ENCODE data around the gene CEP83.

Gene CEP83

GRCh38 chr12:94265966-94266745 is 193.5 kb downstream of the CEP83 start:
- no peak for DNase-seq

GRCh38 chr12:94265539-94265938 is 194.1 kb downstream of the CEP83 start:
- DNase-seq, result no peak

- no peak for DNase-seq
These were observed 194.8 kb downstream of the CEP83 start for GRCh38 chr12:94264736-94265485.

DNA sequence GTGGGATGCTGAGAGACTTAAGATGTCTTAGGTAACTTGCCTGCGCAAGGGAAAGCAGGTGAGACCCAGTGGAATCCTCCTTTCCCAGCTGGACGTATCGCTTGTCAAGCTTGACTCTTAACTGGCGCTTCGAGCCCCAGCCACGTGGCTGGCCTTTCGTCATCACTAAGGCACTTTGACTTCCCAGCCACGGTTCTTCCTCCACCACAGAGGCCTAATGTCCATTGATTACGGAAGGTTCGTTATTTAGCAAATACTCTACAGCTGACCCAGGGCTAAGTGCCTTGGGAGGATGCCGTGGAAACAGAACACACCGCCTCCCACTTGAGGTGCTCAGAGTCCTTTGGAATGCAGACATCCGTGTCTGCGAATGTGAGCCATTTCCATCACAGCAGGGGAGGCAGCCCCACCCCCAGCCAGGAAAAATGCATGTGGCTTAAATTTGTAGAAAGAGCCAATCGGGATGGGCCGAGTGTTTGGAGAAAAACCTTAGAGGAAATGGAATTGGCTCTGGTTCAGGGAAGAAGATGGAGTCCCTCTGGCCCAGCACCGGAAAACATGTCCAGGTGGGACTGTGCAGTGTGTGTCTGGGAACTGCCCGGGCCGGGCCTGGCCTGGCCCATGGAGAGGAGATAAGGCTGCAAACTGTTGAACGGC is 195.6 kb downstream of the CEP83 start:
- no peak for DNase-seq

DNA sequence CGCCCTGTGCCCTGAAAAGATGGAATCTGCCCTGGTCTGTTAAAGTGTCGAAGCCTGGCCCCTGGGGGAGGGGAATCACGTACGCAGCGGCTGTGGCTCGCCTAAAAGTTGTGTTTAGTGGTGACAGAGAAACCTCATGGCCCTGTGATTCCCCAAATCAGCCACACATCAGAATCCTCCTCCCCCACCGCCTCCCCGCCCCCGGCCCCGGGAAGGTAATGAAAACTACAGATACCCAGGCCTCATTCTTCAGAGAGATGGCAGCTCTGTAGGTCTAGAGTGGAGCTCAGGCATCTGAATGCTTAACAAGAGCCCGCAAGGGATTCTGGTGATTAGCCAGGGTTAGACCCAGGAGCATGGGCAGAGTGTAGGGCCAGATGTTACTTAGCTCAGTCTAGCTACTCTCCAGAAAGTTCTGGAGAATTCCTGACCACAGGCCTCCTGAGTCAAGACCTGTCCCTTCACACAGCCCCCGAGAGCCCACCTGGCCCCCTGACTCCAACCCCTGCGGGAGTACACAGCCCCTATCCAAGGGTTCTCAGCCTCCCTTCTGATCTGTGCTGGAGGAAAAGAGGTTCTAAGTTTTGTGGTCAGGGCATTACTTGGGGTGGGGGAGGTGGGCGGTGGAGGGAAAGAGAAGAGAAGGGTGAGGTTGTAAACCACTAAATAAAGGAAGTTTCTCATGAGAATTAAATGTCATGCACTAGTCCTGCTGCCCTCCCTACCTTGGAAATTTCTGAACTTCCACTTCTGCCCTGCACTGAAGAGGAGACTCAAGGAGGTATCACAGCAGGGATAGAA is 196.5 kb downstream of the CEP83 start:
- no peak for DNase-seq

- DNase-seq, result no peak
These were observed 197.2 kb downstream of the CEP83 start for GRCh38 chr12:94262228-94263010.

DNA sequence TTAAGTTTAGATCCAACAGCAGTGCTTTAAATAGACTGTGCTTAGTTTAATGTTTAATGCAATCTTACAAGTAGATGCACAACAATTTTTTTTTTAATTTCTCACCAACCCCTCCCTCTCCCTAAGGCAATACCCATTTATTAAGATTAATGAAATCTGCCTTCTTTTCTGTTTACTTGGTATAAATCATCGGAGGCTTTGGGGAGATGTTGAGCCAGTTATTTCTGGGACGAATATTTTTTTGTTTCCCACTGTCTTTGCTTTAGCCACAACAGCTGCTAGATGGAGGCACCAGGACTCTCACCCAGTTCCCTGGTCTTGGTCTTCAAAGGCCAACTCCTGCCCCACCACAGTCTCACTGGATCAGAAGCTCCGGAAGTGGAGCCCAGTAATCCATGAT is 197.9 kb downstream of the CEP83 start:
- DNase-seq, result no peak

DNA sequence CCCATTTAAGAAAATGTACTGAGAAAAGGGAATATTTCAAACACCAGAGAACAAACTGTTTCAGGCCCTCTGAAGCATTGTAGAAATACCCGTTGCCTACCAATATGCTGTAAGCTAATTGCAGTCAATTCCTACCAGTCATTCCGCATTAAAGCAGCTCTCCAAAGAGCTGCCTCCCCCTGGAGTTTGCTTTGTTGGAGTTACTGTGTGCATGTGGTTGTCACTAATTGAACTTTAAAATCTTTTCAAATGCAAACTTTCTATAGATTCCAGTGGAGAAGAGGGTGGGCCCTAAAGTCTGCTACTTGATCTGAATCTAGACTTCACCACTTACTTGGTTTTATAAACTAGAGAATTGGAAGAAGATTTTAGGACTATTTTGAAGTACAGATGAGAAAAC is 198.5 kb downstream of the CEP83 start:
- no peak for DNase-seq

GRCh38 chr12:94260717-94261116 is 198.9 kb downstream of the CEP83 start:
- DNase-seq, result no peak

DNA sequence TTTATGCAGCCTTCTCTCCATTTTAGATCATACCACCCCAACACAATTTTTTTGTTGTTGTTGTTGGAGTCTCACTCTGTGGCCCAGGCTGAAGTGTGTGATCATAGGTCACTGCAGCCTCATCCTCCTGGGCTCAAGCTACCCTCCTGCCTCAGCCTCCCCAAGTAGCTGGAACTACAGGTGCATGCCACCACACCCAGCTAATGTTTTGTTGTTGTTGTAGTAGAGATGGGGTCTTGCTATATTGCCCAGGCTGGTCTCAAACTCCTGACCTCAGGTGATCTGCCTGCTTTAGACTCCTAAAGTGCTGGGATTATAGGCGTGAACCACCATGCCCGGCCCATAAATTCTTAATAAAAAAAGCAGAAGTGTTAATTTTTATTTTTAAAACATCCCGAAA is 199.7 kb downstream of the CEP83 start:
- no peak for DNase-seq

GRCh38 chr12:94258593-94258992 is 201.1 kb downstream of the CEP83 start:
- DNase-seq, result no peak
